ENCODE measurements around the gene TCF12.

DNA sequence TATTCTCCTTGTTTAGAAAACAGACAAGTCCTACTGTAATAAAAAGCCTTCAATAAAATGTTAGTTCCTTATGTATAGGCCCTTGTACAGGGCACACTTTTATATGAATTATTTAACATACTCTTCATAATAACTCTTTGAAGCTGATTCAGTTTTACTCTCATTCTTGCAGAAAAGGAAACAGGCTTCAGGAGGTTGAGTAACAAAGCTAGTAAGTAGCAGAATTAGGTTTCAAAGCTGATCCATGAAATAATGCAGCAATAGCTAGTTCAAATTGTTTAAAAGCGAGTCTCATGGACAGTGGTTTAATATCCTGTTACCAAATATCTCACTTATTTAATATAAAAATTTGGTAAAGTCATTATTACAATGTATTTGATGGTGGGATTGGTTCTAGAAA lies 25.0 kb downstream of the TCF12 start:
- TF ChIP-seq, protein P1, sequence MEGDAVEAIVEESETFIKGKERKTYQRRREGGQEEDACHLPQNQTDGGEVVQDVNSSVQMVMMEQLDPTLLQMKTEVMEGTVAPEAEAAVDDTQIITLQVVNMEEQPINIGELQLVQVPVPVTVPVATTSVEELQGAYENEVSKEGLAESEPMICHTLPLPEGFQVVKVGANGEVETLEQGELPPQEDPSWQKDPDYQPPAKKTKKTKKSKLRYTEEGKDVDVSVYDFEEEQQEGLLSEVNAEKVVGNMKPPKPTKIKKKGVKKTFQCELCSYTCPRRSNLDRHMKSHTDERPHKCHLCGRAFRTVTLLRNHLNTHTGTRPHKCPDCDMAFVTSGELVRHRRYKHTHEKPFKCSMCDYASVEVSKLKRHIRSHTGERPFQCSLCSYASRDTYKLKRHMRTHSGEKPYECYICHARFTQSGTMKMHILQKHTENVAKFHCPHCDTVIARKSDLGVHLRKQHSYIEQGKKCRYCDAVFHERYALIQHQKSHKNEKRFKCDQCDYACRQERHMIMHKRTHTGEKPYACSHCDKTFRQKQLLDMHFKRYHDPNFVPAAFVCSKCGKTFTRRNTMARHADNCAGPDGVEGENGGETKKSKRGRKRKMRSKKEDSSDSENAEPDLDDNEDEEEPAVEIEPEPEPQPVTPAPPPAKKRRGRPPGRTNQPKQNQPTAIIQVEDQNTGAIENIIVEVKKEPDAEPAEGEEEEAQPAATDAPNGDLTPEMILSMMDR (IDR thresholded peaks at IDR 0.05), result no peak
- no peak for TF ChIP-seq POLR2A (IDR thresholded peaks at IDR 0.05)
